ENCODE data around the gene INSIG2. TPM values are rescaled to one million over a fixed set of nuclear protein-coding genes. Genes with fewer than 3 reads are reported as not detected.
A peak's percentile ranks its signal among the peaks of the same experiment; 100 is the strongest.

Gene INSIG2
- total RNA-seq, 3 donors from 2014 or later = 14.6 to 27.8 (median 14.8) TPM

GRCh38 chr2:118054213-118055008 is 33.9 kb upstream of the INSIG2 start:
- Histone ChIP-seq H3K4me3 (no peak overlapping the region), H3K9me3 (no peaks in the 10 kb centered on the region), H3K4me1 (ENCODE audit: low read depth) (no peaks in the 10 kb centered on the region), H3K36me3 (ENCODE audit: low read depth) (no peaks in the 10 kb centered on the region)
- intact Hi-C loops (cut with DNase I, micrococcal nuclease) = no loop called here
- no peak for DNase-seq
- TF ChIP-seq CTCF (IDR thresholded peaks at IDR 0.05) = no peak
- no peak for ATAC-seq

- H3K4me3 ChIP-seq = no peak overlapping the region
- no peak for TF ChIP-seq CTCF (IDR thresholded peaks at IDR 0.05)
- ATAC-seq (peak; percentile 55), DNase-seq (no peak)
- no peaks in the 10 kb centered on the region for H3K9me3 ChIP-seq
- intact Hi-C loops (cut with DNase I, micrococcal nuclease) = no loop called here
- H3K4me1 ChIP-seq (ENCODE audit: low read depth) = no peaks in the 10 kb centered on the region
- H3K36me3 ChIP-seq (ENCODE audit: low read depth) = no peaks in the 10 kb centered on the region
Measured at GRCh38 chr2:118055512-118056164, 32.6 kb upstream of the INSIG2 start.

- Histone ChIP-seq H3K36me3 (ENCODE audit: low read depth) (no peaks in the 10 kb centered on the region), H3K4me1 (ENCODE audit: low read depth) (no peaks in the 10 kb centered on the region), H3K9me3 (no peaks in the 10 kb centered on the region), H3K4me3 (no peak overlapping the region)
- DNase-seq (no peak), ATAC-seq (peak; percentile 83)
- no peak for TF ChIP-seq CTCF (IDR thresholded peaks at IDR 0.05)
- intact Hi-C loops (cut with DNase I, micrococcal nuclease) = no loop called here
Measured at GRCh38 chr2:118056165-118056534, 32.1 kb upstream of the INSIG2 start.

GRCh38 chr2:118056801-118057200 is 31.5 kb upstream of the INSIG2 start:
- H3K4me1 ChIP-seq (ENCODE audit: low read depth) = no peaks in the 10 kb centered on the region
- H3K36me3 ChIP-seq (ENCODE audit: low read depth) = no peaks in the 10 kb centered on the region
- DNase-seq (no peak), ATAC-seq (no peak)
- no peak overlapping the region for H3K4me3 ChIP-seq
- intact Hi-C loops (cut with DNase I, micrococcal nuclease) = no loop called here
- TF ChIP-seq CTCF (IDR thresholded peaks at IDR 0.05) = no peak
- H3K9me3 ChIP-seq = no peaks in the 10 kb centered on the region

- intact Hi-C loops (cut with DNase I, micrococcal nuclease) = no loop called here
- DNase-seq = no peak
- ATAC-seq = no peak
- Histone ChIP-seq H3K4me1 (ENCODE audit: low read depth) (no peaks in the 10 kb centered on the region), H3K4me3 (no peak overlapping the region), H3K9me3 (no peaks in the 10 kb centered on the region), H3K36me3 (ENCODE audit: low read depth) (no peaks in the 10 kb centered on the region)
- TF ChIP-seq CTCF (IDR thresholded peaks at IDR 0.05) = no peak
Measured at GRCh38 chr2:118058951-118059350, 29.3 kb upstream of the INSIG2 start.
